Measurements from ENCODE around the gene TSG101.

The TSG101 gene

DNA sequence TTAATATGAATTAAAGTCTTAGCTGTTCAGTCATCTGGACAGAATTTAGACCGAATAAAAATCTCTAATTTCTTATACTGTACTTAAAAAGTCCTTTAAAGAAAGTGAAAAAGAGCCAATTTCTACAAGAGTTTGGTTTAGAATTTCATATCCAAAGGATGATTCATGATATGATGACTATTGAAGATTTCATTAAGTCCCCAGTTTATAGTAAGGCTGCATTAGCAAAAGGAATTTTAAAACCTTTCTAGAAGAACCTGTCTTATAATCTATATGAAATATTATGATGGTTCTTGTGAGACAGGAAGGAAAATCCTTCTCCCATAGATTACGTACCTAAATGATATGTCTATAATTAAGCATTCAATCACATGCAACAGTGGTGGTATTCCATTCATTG, 34.8 kb downstream of the TSG101 start:
- Histone ChIP-seq H3K4me3 (no peak overlapping the region), H3K9me3 (ENCODE audit: low read depth, low read length) (no peaks in the 10 kb centered on the region), H3K27ac (no peak overlapping the region), H3K9ac (ENCODE audit: insufficient read length) (no peak overlapping the region), H3K36me3 (ENCODE audit: insufficient read depth, low read length) (peaks cover 50% of the 10 kb centered on the region)
- TF ChIP-seq POLR2AphosphoS5 (IDR thresholded peaks at IDR 0.05; ENCODE audit: borderline replicate concordance, low read depth, low read length) (no peak), FOXP2 (optimal IDR thresholded peaks at IDR 0.05; ENCODE audit: control extremely low read depth, extremely low read length, insufficient read depth) (no peak), EZH2 (IDR thresholded peaks at IDR 0.05) (no peak)
- DNase-seq (ENCODE audit: low read depth, low spot score) = no peak

DNA sequence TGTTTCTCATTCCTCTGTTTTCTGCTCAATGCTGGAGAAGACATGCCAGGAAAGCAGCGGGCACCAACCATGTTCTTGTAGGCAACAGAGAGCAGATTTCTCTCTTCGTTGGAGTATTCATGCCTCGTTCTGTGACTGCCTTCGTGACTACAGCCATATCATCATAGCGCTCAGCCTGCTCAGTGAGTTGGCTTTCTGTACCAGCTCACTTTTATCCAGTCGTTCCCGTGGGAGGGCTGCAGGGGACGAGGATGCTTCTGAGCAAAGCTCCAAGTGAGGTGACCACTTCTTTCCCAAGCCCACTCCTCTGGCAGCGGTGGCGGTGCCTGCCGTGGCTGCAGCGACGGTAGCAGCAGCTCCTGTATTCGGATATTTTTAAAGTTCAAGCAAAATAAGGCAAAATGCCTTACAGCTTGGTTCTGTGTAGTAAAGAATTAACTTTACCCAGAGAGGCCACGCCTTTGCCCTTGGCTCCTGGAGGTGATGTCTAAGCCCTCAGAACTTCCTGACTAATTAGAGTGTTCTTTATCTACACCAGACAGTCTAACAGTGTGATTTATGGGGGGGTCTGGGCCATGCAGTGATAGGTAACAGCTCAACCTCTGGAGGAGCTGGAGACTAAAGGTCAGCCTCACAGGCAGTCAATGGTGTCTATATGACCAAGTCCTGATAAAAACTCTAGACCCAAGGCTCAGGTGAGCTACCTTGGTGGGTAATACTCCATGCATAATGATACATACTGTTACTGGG, 35.8 kb downstream of the TSG101 start:
- H3K9ac ChIP-seq (ENCODE audit: insufficient read length) = no peak overlapping the region
- H3K36me3 ChIP-seq (ENCODE audit: insufficient read depth, low read length) = peaks cover 50% of the 10 kb centered on the region
- H3K9me3 ChIP-seq (ENCODE audit: low read depth, low read length) = no peaks in the 10 kb centered on the region
- no peak overlapping the region for H3K27ac ChIP-seq
- no peak for TF ChIP-seq FOXP2 (optimal IDR thresholded peaks at IDR 0.05; ENCODE audit: control extremely low read depth, extremely low read length, insufficient read depth)
- TF ChIP-seq POLR2AphosphoS5 (IDR thresholded peaks at IDR 0.05; ENCODE audit: borderline replicate concordance, low read depth, low read length) = no peak
- no peak for TF ChIP-seq EZH2 (IDR thresholded peaks at IDR 0.05)
- no peak for DNase-seq (ENCODE audit: low read depth, low spot score)
- H3K4me3 ChIP-seq = no peak overlapping the region

DNA sequence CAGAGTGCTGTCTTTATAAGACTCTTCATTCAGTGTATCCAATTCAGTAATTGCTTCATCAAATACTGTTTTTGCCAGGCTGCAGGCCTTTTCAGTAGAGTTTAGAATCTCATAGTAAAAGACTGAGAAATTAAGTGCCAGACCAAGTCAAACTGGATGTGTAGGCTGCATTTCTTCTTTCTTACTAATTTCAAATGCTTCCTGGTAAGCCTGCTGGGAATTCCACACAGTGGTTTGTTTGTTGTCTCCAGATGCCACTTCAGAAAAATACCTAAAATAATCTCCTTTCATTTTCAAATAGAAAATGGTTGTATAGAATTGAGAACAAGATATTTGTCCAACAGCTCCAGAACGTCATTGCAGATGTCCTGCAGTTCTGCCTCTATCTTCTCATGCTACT, 36.4 kb downstream of the TSG101 start:
- no peak for DNase-seq (ENCODE audit: low read depth, low spot score)
- TF ChIP-seq FOXP2 (optimal IDR thresholded peaks at IDR 0.05; ENCODE audit: control extremely low read depth, extremely low read length, insufficient read depth) = no peak
- TF ChIP-seq POLR2AphosphoS5 (IDR thresholded peaks at IDR 0.05; ENCODE audit: borderline replicate concordance, low read depth, low read length) = no peak
- TF ChIP-seq EZH2 (IDR thresholded peaks at IDR 0.05) = no peak
- Histone ChIP-seq H3K9ac (ENCODE audit: insufficient read length) (no peak overlapping the region), H3K27ac (no peak overlapping the region), H3K9me3 (ENCODE audit: low read depth, low read length) (no peaks in the 10 kb centered on the region), H3K4me3 (no peak overlapping the region), H3K36me3 (ENCODE audit: insufficient read depth, low read length) (peaks cover 50% of the 10 kb centered on the region)

GRCh38 chr11:18485913-18486528, 40.7 kb downstream of the TSG101 start:
- Histone ChIP-seq H3K4me3 (no peak overlapping the region), H3K36me3 (ENCODE audit: insufficient read depth, low read length) (peaks cover 56% of the 10 kb centered on the region), H3K27ac (no peak overlapping the region), H3K9me3 (ENCODE audit: low read depth, low read length) (no peaks in the 10 kb centered on the region), H3K9ac (ENCODE audit: insufficient read length) (no peak overlapping the region)
- DNase-seq (ENCODE audit: low read depth, low spot score) = no peak
- TF ChIP-seq POLR2AphosphoS5 (IDR thresholded peaks at IDR 0.05; ENCODE audit: borderline replicate concordance, low read depth, low read length) (no peak), EZH2 (IDR thresholded peaks at IDR 0.05) (no peak), FOXP2 (optimal IDR thresholded peaks at IDR 0.05; ENCODE audit: control extremely low read depth, extremely low read length, insufficient read depth) (no peak)

DNA sequence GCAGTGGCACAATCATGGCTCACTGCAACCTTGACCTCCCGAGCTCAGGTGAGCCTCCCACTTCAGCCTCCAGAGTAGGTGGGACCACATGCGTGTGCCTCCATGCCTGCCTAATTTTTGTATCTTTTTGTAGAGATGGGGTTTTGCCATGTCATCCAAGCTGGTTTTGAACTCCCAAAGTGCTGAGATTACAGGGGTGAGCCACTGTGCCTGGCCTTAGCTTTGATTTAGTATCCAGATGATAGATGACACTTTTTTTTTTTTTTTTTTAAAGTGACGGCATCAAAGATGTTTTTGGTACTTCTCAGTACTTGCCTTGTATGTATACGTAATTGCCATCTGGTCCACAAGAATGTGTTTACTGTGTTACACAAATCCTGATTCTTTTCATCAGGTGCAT, 47.7 kb downstream of the TSG101 start:
- H3K36me3 ChIP-seq (ENCODE audit: insufficient read depth, low read length) = peaks cover 64% of the 10 kb centered on the region
- TF ChIP-seq EZH2 (IDR thresholded peaks at IDR 0.05) (no peak), POLR2AphosphoS5 (IDR thresholded peaks at IDR 0.05; ENCODE audit: borderline replicate concordance, low read depth, low read length) (no peak), FOXP2 (optimal IDR thresholded peaks at IDR 0.05; ENCODE audit: control extremely low read depth, extremely low read length, insufficient read depth) (no peak)
- H3K9ac ChIP-seq (ENCODE audit: insufficient read length) = no peak overlapping the region
- no peaks in the 10 kb centered on the region for H3K9me3 ChIP-seq (ENCODE audit: low read depth, low read length)
- DNase-seq (ENCODE audit: low read depth, low spot score) = no peak
- H3K27ac ChIP-seq = no peak overlapping the region
- no peak overlapping the region for H3K4me3 ChIP-seq

DNA sequence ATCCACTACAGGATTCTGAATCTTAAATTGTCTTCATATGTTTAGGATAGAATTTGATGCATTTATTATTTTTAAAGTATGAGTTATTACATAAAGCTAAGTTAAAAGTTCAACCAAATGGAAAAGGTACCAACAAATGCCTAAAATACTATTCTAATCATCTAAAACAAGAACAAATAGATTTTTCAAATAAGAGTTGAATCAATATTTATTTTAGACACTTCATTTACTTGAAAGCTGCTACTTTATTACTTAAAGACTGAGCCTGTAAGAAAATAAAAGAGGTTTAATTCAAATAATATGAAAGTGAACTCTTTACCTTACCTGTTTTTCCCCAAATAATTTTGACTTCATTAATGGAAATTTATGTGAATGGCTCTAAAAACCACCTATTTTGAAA, 54.2 kb downstream of the TSG101 start:
- TF ChIP-seq POLR2AphosphoS5 (IDR thresholded peaks at IDR 0.05; ENCODE audit: borderline replicate concordance, low read depth, low read length) (no peak), FOXP2 (optimal IDR thresholded peaks at IDR 0.05; ENCODE audit: control extremely low read depth, extremely low read length, insufficient read depth) (no peak), EZH2 (IDR thresholded peaks at IDR 0.05) (no peak)
- Histone ChIP-seq H3K27ac (no peak overlapping the region), H3K36me3 (ENCODE audit: insufficient read depth, low read length) (peaks cover 3% of the 10 kb centered on the region; the same call in 1 of the 2 replicates), H3K4me3 (no peak overlapping the region), H3K9ac (ENCODE audit: insufficient read length) (no peak overlapping the region), H3K9me3 (ENCODE audit: low read depth, low read length) (no peaks in the 10 kb centered on the region)
- no peak for DNase-seq (ENCODE audit: low read depth, low spot score)

DNA sequence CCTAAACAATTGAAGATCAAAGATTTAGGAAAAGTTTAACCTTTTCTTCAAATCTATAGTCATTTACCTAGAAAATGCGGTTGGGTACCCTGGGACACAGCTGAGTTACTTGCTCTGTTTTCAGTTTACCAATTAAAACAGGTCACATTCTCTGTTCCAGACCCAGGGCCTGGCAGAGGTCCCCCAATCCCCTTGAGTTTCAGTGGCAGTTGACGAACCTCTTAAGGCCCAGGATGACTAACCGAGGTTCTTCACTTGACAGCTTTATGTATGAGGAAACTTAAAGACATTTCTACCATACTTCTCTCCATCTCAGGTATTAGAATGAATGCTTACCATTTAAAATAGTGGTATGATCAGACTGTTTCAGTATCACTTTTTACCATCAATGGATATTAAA, 54.7 kb downstream of the TSG101 start:
- Histone ChIP-seq H3K9me3 (ENCODE audit: low read depth, low read length) (no peaks in the 10 kb centered on the region), H3K4me3 (no peak overlapping the region), H3K27ac (no peak overlapping the region), H3K9ac (ENCODE audit: insufficient read length) (no peak overlapping the region), H3K36me3 (ENCODE audit: insufficient read depth, low read length) (no peaks in the 10 kb centered on the region; the same call in 1 of the 2 replicates)
- no peak for TF ChIP-seq FOXP2 (optimal IDR thresholded peaks at IDR 0.05; ENCODE audit: control extremely low read depth, extremely low read length, insufficient read depth)
- TF ChIP-seq EZH2 (IDR thresholded peaks at IDR 0.05) = no peak
- no peak for TF ChIP-seq POLR2AphosphoS5 (IDR thresholded peaks at IDR 0.05; ENCODE audit: borderline replicate concordance, low read depth, low read length)
- no peak for DNase-seq (ENCODE audit: low read depth, low spot score)

- no peak overlapping the region for H3K27ac ChIP-seq
- TF ChIP-seq POLR2AphosphoS5 (IDR thresholded peaks at IDR 0.05; ENCODE audit: borderline replicate concordance, low read depth, low read length) (no peak), FOXP2 (optimal IDR thresholded peaks at IDR 0.05; ENCODE audit: control extremely low read depth, extremely low read length, insufficient read depth) (no peak), EZH2 (IDR thresholded peaks at IDR 0.05) (no peak)
- DNase-seq (ENCODE audit: low read depth, low spot score) = no peak
These were observed 57.8 kb downstream of the TSG101 start for GRCh38 chr11:18468961-18469360.

More at GRCh38 chr11:18468961-18469360, 57.8 kb downstream of the TSG101 start:
- Histone ChIP-seq H3K4me3 (no peak overlapping the region), H3K9ac (ENCODE audit: insufficient read length) (no peak overlapping the region), H3K36me3 (ENCODE audit: insufficient read depth, low read length) (no peaks in the 10 kb centered on the region), H3K9me3 (ENCODE audit: low read depth, low read length) (no peaks in the 10 kb centered on the region)

All from SK-N-MC (cell line).